HepG2 (cell line): ENCODE measurements around the gene BCAS1. TPM values are rescaled to one million over a fixed set of nuclear protein-coding genes. Genes with fewer than 3 reads are reported as not detected.
A peak's percentile ranks its signal among the peaks of the same experiment; 100 is the strongest.

ENCODE experiments used
- ATF6 ChIP-seq: sonication (generic); formaldehyde crosslinking; conservative IDR thresholded peaks from 2 replicates; pipeline ENCODE4 v1.4.0; 2020; ENCODE audit warnings: missing genetic modification reagents
- GPBP1L1 ChIP-seq: sonication (generic); formaldehyde crosslinking; IDR thresholded peaks from 2 replicates; pipeline ENCODE4 v1.5.0; 2020; ENCODE audit warnings: mild to moderate bottlenecking, missing genetic modification reagents
- GZF1 ChIP-seq: sonication (generic); formaldehyde crosslinking; IDR thresholded peaks from 2 replicates; pipeline ENCODE4 v1.5.1; 2020; ENCODE audit warnings: mild to moderate bottlenecking, missing genetic modification reagents
- HNRNPUL1 ChIP-seq: fragments of 200-400 bp; formaldehyde crosslinking; IDR thresholded peaks from 2 replicates; pipeline ENCODE4 v1.6.1; 2017; ENCODE audit warnings: low read depth, mild to moderate bottlenecking, low read length, moderate library complexity
- KLF16 ChIP-seq, 2 experiments: sonication (generic) in 1 of 2; formaldehyde crosslinking in 1 of 2; IDR thresholded peaks; 2 replicates each; pipeline versions ENCODE4 v1.6.1 to v1.8.0; 2016 to 2023; ENCODE audit warnings: missing genetic modification reagents in 2 of 2, missing compliant biosample characterization in 1 of 2
- MXD4 ChIP-seq: IDR thresholded peaks from 2 replicates; pipeline ENCODE4 v1.6.1; 2016; ENCODE audit warnings: mild to moderate bottlenecking, missing biosample characterization, missing genetic modification reagents
- NRL ChIP-seq: sonication (generic); formaldehyde crosslinking; IDR thresholded peaks from 2 replicates; pipeline ENCODE4 v1.5.0; 2020; ENCODE audit warnings: missing genetic modification reagents, mild to moderate bottlenecking, moderate library complexity, borderline replicate concordance
- RFX3 ChIP-seq: IDR thresholded peaks from 2 replicates; pipeline ENCODE4 v1.6.1; 2016; ENCODE audit warnings: missing biosample characterization, missing genetic modification reagents
- RFXAP ChIP-seq: sonication (generic); formaldehyde crosslinking; IDR thresholded peaks from 2 replicates; pipeline ENCODE4 v1.4.0; 2020; ENCODE audit warnings: missing genetic modification reagents, borderline replicate concordance
- TGIF2 ChIP-seq: IDR thresholded peaks from 2 replicates; pipeline ENCODE4 v1.6.1; 2016; ENCODE audit warnings: control low read depth, missing compliant biosample characterization
- UBTF ChIP-seq: sonication (generic); formaldehyde crosslinking; IDR thresholded peaks from 2 replicates; pipeline ENCODE4 v1.4.0; 2020; ENCODE audit warnings: mild to moderate bottlenecking, missing genetic modification reagents
- XRCC5 ChIP-seq: fragments of 200-400 bp; formaldehyde crosslinking; optimal IDR thresholded peaks from 2 replicates; pipeline ENCODE3; 2017; ENCODE audit warnings: mild to moderate bottlenecking, low read length
- ZBTB33 ChIP-seq: sonication (generic); formaldehyde crosslinking; IDR thresholded peaks from 2 replicates; pipeline ENCODE4 v1.4.0; 2020; ENCODE audit warnings: missing genetic modification reagents
- ZNF124 ChIP-seq: sonication (generic); formaldehyde crosslinking; IDR thresholded peaks from 2 replicates; pipeline ENCODE4 v1.4.0; 2020; ENCODE audit warnings: missing genetic modification reagents
- ZNF205 ChIP-seq: IDR thresholded peaks from 2 replicates; pipeline ENCODE4 v1.6.1; 2018; ENCODE audit warnings: missing biosample characterization, missing genetic modification reagents
- ZNF232 ChIP-seq: sonication (generic); formaldehyde crosslinking; IDR thresholded peaks from 2 replicates; pipeline ENCODE4 v1.4.0; 2020; ENCODE audit warnings: missing genetic modification reagents, borderline replicate concordance
- ZNF253 ChIP-seq: sonication (generic); formaldehyde crosslinking; IDR thresholded peaks from 2 replicates; pipeline ENCODE4 v1.8.0; 2022; ENCODE audit warnings: mild to moderate bottlenecking, missing genetic modification reagents, borderline replicate concordance
- polyA plus RNA-seq, 8 experiments: library from polyadenylated mRNA; depleted of rRNA in 3 of 8; stranded (reverse) in 7 of 8; unstranded in 1 of 8; fragments of >200 nt; fragmentation: Illumina TruSeq in 4 of 8; extraction: Trizol in 4 of 8; gene quantifications; 2 replicates each; pipeline versions ENCODE4 v1.2.1 to v1.2.3, GENCODE V29; 2011 to 2016; ENCODE audit warnings: low read depth in 4 of 8, missing spikeins in 1 of 8, mixed read lengths in 1 of 8; ENCODE audit not compliant: insufficient read depth in 1 of 8
- total RNA-seq, 5 experiments: library from RNA; depleted of rRNA; stranded (reverse); fragments of >200 nt; fragmentation: Illumina TruSeq; extraction: Trizol; gene quantifications; 2 replicates each; pipeline ENCODE4 v1.2.3, GENCODE V29; 2016; ENCODE audit warnings: low read depth in 1 of 5
- TF ChIP-seq, protein P1 (sequence below): sonication (generic); formaldehyde crosslinking; IDR thresholded peaks from 2 replicates; pipeline ENCODE4 v1.4.0; 2020; ENCODE audit warnings: low read depth, mild to moderate bottlenecking, missing genetic modification reagents

The BCAS1 gene
- total and polyA plus RNA-seq, 2 of the 13 experiments (the other 11 are each of a cell fraction or from before 2014, with no cell fraction given), result 0.55 to 0.91 TPM

GRCh38 chr20:53939572-53940359 is 130.6 kb downstream of the BCAS1 start (continued):
- TF ChIP-seq, protein P1, sequence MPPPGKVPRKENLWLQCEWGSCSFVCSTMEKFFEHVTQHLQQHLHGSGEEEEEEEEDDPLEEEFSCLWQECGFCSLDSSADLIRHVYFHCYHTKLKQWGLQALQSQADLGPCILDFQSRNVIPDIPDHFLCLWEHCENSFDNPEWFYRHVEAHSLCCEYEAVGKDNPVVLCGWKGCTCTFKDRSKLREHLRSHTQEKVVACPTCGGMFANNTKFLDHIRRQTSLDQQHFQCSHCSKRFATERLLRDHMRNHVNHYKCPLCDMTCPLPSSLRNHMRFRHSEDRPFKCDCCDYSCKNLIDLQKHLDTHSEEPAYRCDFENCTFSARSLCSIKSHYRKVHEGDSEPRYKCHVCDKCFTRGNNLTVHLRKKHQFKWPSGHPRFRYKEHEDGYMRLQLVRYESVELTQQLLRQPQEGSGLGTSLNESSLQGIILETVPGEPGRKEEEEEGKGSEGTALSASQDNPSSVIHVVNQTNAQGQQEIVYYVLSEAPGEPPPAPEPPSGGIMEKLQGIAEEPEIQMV (CRISPR knock-in tag), result 0 out of 2 replicates have a peak, but pooled peaks have one; percentile 36
- TF ChIP-seq RFXAP (CRISPR knock-in tag), result peak; percentile 22; the same call in 1 of the 2 replicates
- TF ChIP-seq RFX3 (CRISPR knock-in tag), result no peak
- no peak for TF ChIP-seq ZNF205 (CRISPR knock-in tag)
- no peak for TF ChIP-seq ZNF253 (CRISPR knock-in tag)
- TF ChIP-seq HNRNPUL1, result no peak
- peak in 1 of 2 experiments; percentile 80; a peak in 2 of 4 replicates for TF ChIP-seq KLF16 (CRISPR knock-in tag; IDR thresholded peaks at IDR 0.05)
- TF ChIP-seq ZBTB33, result peak; percentile 35; the same call in 1 of the 2 replicates
- TF ChIP-seq MXD4 (CRISPR knock-in tag), result peak; percentile 65; the same call in 1 of the 2 replicates
- TF ChIP-seq UBTF (CRISPR knock-in tag), result no peak
- no peak for TF ChIP-seq NRL (CRISPR knock-in tag)
- 0 out of 2 replicates have a peak, but pooled peaks have one; percentile 72 for TF ChIP-seq ATF6 (CRISPR knock-in tag)
- peak; percentile 90 for TF ChIP-seq TGIF2 (CRISPR knock-in tag)
- no peak for TF ChIP-seq ZNF232
- TF ChIP-seq GZF1 (CRISPR knock-in tag), result no peak
- peak; percentile 90 for TF ChIP-seq ZNF124 (CRISPR knock-in tag)
- no peak for TF ChIP-seq GPBP1L1 (CRISPR knock-in tag)
- peak; percentile 95 for TF ChIP-seq XRCC5
